Nephron progenitor cell (in vitro differentiated cells): Measurements from ENCODE around the gene ATG7.

ENCODE experiments used
- DNase-seq: peaks from one replicate; pipeline ENCODE4 v3.0.0; 2021
- H3K27ac Mint-ChIP-seq: 2 replicates; pipeline ENCODE4 v1.8.0; 2021; ENCODE audit warnings: mild to moderate bottlenecking, moderate library complexity, mixed read lengths
- H3K27me3 Mint-ChIP-seq: 2 replicates; pipeline ENCODE4 v1.8.0; 2021; ENCODE audit warnings: mild to moderate bottlenecking, low read depth, mixed read lengths; ENCODE audit not compliant: poor library complexity
- H3K36me3 Mint-ChIP-seq: 2 replicates; pipeline ENCODE4 v1.8.0; 2021; ENCODE audit warnings: low read depth, mixed read lengths
- H3K4me1 Mint-ChIP-seq: 2 replicates; pipeline ENCODE4 v1.8.0; 2021; ENCODE audit warnings: mixed read lengths
- H3K4me3 Mint-ChIP-seq: 2 replicates; pipeline ENCODE4 v1.8.0; 2021; ENCODE audit warnings: mild to moderate bottlenecking, moderate library complexity, mixed read lengths
- H3K9me3 Mint-ChIP-seq: 2 replicates; pipeline ENCODE4 v1.8.0; 2021; ENCODE audit warnings: mild to moderate bottlenecking, moderate library complexity, mixed read lengths
- CTCF ChIP-seq: fragments of 200-600 bp; sonication (generic); IDR thresholded peaks from 2 replicates; pipeline ENCODE4 v1.5.0; 2021; ENCODE audit warnings: antibody characterized with exemption

The ATG7 gene

GRCh38 chr3:11275926-11276325 is 3.7 kb downstream of the ATG7 start:
- no peak for DNase-seq
- no peak for TF ChIP-seq CTCF
- H3K9me3 Mint-ChIP-seq = peaks cover 8% of the 10 kb centered on the region
- H3K36me3 Mint-ChIP-seq = peaks cover 21% of the 10 kb centered on the region
- no peak overlapping the region for H3K4me3 Mint-ChIP-seq
- peaks cover 8% of the 10 kb centered on the region for H3K27me3 Mint-ChIP-seq
- peak overlapping the region; percentile 20 for H3K27ac Mint-ChIP-seq
- peaks cover 18% of the 10 kb centered on the region for H3K4me1 Mint-ChIP-seq

- Mint-ChIP-seq H3K36me3 (peaks cover 21% of the 10 kb centered on the region), H3K27ac (no peak overlapping the region)
Observed at GRCh38 chr3:11276901-11277300, 4.7 kb downstream of the ATG7 start.

GRCh38 chr3:11282250-11283138 is 10.3 kb downstream of the ATG7 start:
- peaks cover 18% of the 10 kb centered on the region for H3K36me3 Mint-ChIP-seq
- H3K4me1 Mint-ChIP-seq = no peaks in the 10 kb centered on the region
- H3K27ac Mint-ChIP-seq = no peak overlapping the region
- H3K4me3 Mint-ChIP-seq = no peak overlapping the region
- H3K9me3 Mint-ChIP-seq = peaks cover under 1% of the 10 kb centered on the region
- TF ChIP-seq CTCF = no peak
- no peak for DNase-seq
- no peaks in the 10 kb centered on the region for H3K27me3 Mint-ChIP-seq

More at GRCh38 chr3:11276901-11277300, 4.7 kb downstream of the ATG7 start:
- DNase-seq = no peak
- Mint-ChIP-seq H3K4me3 (no peak overlapping the region), H3K4me1 (peaks cover 16% of the 10 kb centered on the region), H3K27me3 (peaks cover 7% of the 10 kb centered on the region), H3K9me3 (peaks cover 8% of the 10 kb centered on the region)
- no peak for TF ChIP-seq CTCF

GRCh38 chr3:11283139-11283475 is 10.9 kb downstream of the ATG7 start:
- Mint-ChIP-seq H3K4me1 (no peaks in the 10 kb centered on the region), H3K27me3 (no peaks in the 10 kb centered on the region), H3K4me3 (no peak overlapping the region)

GRCh38 chr3:11284011-11284410 is 11.8 kb downstream of the ATG7 start:
- no peak for TF ChIP-seq CTCF
- peaks cover 8% of the 10 kb centered on the region for H3K36me3 Mint-ChIP-seq
- no peak overlapping the region for H3K27ac Mint-ChIP-seq
- no peak for DNase-seq
- H3K4me1 Mint-ChIP-seq = no peaks in the 10 kb centered on the region
- H3K27me3 Mint-ChIP-seq = no peaks in the 10 kb centered on the region
- H3K9me3 Mint-ChIP-seq = no peaks in the 10 kb centered on the region
- H3K4me3 Mint-ChIP-seq = no peak overlapping the region

More at GRCh38 chr3:11283139-11283475, 10.9 kb downstream of the ATG7 start:
- no peaks in the 10 kb centered on the region for H3K9me3 Mint-ChIP-seq
- no peak overlapping the region for H3K27ac Mint-ChIP-seq
- no peak for DNase-seq
- no peak for TF ChIP-seq CTCF
- peaks cover 14% of the 10 kb centered on the region for H3K36me3 Mint-ChIP-seq

GRCh38 chr3:11285471-11285870 is 13.3 kb downstream of the ATG7 start:
- Mint-ChIP-seq H3K27me3 (no peaks in the 10 kb centered on the region), H3K36me3 (peaks cover 8% of the 10 kb centered on the region), H3K4me3 (no peak overlapping the region), H3K9me3 (no peaks in the 10 kb centered on the region), H3K4me1 (no peaks in the 10 kb centered on the region), H3K27ac (no peak overlapping the region)
- no peak for TF ChIP-seq CTCF
- DNase-seq = no peak
